HepG2 (cell line): ENCODE data around the gene MYOT. TPM values are rescaled to one million over a fixed set of nuclear protein-coding genes. Genes with fewer than 3 reads are reported as not detected.

Experiments
- ATAC-seq: fragments of 200-7000 bp; cut with Tn5 transposase; 3 replicates; pipeline ENCODE4 v1.9.1; 2020; ENCODE audit warnings: mild to moderate bottlenecking, moderate library complexity
- BruUV-seq: library from RNA; stranded (reverse); fragments of 400-500 nt; replicated peaks from 2 replicates; lab custom pipeline; 2021; lab: Mats Ljungman, UMichigan
- CTCF ChIA-PET: fragments of 300-600 bp; formaldehyde crosslinking; extraction: SDS; loops from one replicate; lab custom pipeline; 2021; ENCODE audit warnings: low total read pairs, inconsistent platforms, low intra/inter-chr PET ratio; lab: Yijun Ruan, JAX
- POLR2A ChIA-PET: fragments of 350-600 bp; sonication (Branson Sonifier 250); formaldehyde crosslinking; loops from one replicate; lab custom pipeline; 2020; ENCODE audit warnings: antibody characterized with exemption, inconsistent platforms; lab: Yijun Ruan, JAX
- DNase-seq: peaks from one replicate; pipeline ENCODE4 v3.0.0-alpha.2; 2015; ENCODE audit warnings: low spot score
- FAIRE-seq: peaks from 3 replicates; lab custom pipeline; 2011; peaks lifted over from hg19 to GRCh38; lab: Jason Lieb, UNC
- H2AFZ ChIP-seq: one replicate; pipeline ENCODE4 v1.6.1; 2011; ENCODE audit warnings: low read length, inconsistent platforms
- H3K27ac ChIP-seq: fragments of 300-600 bp; 3 replicates; pipeline ENCODE4 v1.8.0; 2011; ENCODE audit warnings: mixed run types, mild to moderate bottlenecking, mixed read lengths, low read length, inconsistent platforms; ENCODE audit not compliant: insufficient read depth; ENCODE audit errors: extremely low read length
- H3K27me3 ChIP-seq, 2 experiments: fragments of 200-600 bp in 1 of 2; 2 replicates in 1 of 2; 3 replicates in 1 of 2; pipeline versions ENCODE4 v1.6.0 to v1.8.0; 2011; ENCODE audit warnings: low read length in 2 of 2, mild to moderate bottlenecking in 2 of 2, moderate library complexity in 2 of 2, inconsistent platforms in 1 of 2; ENCODE audit not compliant: insufficient read depth in 2 of 2, control insufficient read depth in 1 of 2
- H3K36me3 ChIP-seq, 2 experiments: fragments of 200-600 bp in 1 of 2; replicated peaks in 1 of 2; 2 replicates in 1 of 2; 3 replicates in 1 of 2; pipeline versions ENCODE4 v1.5.1 to v1.8.0; 2011; ENCODE audit warnings: low read length in 2 of 2, inconsistent platforms in 1 of 2; ENCODE audit not compliant: insufficient read depth in 2 of 2, control insufficient read depth in 1 of 2
- H3K4me1 ChIP-seq: 2 replicates; pipeline ENCODE4 v1.5.1; 2012; ENCODE audit warnings: low read length, inconsistent platforms; ENCODE audit not compliant: insufficient read depth
- H3K4me2 ChIP-seq: 2 replicates; pipeline ENCODE4 v1.6.0; 2011; ENCODE audit warnings: low read depth, low read length, inconsistent platforms
- H3K4me3 ChIP-seq, 3 experiments: fragments of 200-600 bp in 1 of 3; sonication (generic), shearing (Covaris generic) in 1 of 3; replicated peaks in 1 of 3; 2 replicates each; pipeline ENCODE4 v1.5.1; 2011 to 2016; ENCODE audit warnings: low read length in 3 of 3, inconsistent platforms in 2 of 3, low read depth in 2 of 3, mild to moderate bottlenecking in 2 of 3, control low read depth in 1 of 3, mixed read lengths in 1 of 3; ENCODE audit not compliant: insufficient read depth in 1 of 3
- H3K79me2 ChIP-seq: one replicate; pipeline ENCODE4 v1.6.1; 2011; ENCODE audit warnings: low read length, inconsistent platforms; ENCODE audit not compliant: insufficient read depth
- H3K9ac ChIP-seq: 2 replicates; pipeline ENCODE4 v1.6.0; 2011; ENCODE audit warnings: mild to moderate bottlenecking, low read depth, low read length, inconsistent platforms; ENCODE audit not compliant: insufficient read depth
- H3K9me3 ChIP-seq: 2 replicates; pipeline ENCODE4 v1.5.1; 2012; ENCODE audit warnings: mild to moderate bottlenecking, low read length
- H4K20me1 ChIP-seq: 2 replicates; pipeline ENCODE4 v1.6.0; 2011; ENCODE audit warnings: inconsistent platforms, mild to moderate bottlenecking, low read length, moderate library complexity; ENCODE audit not compliant: insufficient read depth
- HOXA5 ChIP-seq: sonication (generic); formaldehyde crosslinking; IDR thresholded peaks from 2 replicates; pipeline ENCODE4 v1.4.0; 2020; ENCODE audit warnings: missing genetic modification reagents
- MTA1 ChIP-seq: sonication (generic); formaldehyde crosslinking; IDR thresholded peaks from 2 replicates; pipeline ENCODE4 v1.4.0; 2020; ENCODE audit warnings: missing genetic modification reagents, mild to moderate bottlenecking, borderline replicate concordance
- PAX8 ChIP-seq: sonication (generic); formaldehyde crosslinking; IDR thresholded peaks from 2 replicates; pipeline ENCODE4 v1.8.0; 2022; ENCODE audit warnings: mild to moderate bottlenecking, missing genetic modification reagents, borderline replicate concordance
- RFX1 ChIP-seq: fragments of 450-650 bp; IDR thresholded peaks from 2 replicates; pipeline ENCODE4 v1.6.1; 2017
- ZNF143 ChIP-seq: sonication (generic); formaldehyde crosslinking; IDR thresholded peaks from 2 replicates; pipeline ENCODE4 v1.4.0; 2020; ENCODE audit warnings: missing genetic modification reagents
- ZNF234 ChIP-seq: sonication (generic); formaldehyde crosslinking; conservative IDR thresholded peaks from 2 replicates; pipeline ENCODE4 v1.5.1; 2020; ENCODE audit warnings: mild to moderate bottlenecking, missing genetic modification reagents
- ZNF296 ChIP-seq: sonication (generic); formaldehyde crosslinking; conservative IDR thresholded peaks from 2 replicates; pipeline ENCODE4 v1.5.0; 2020; ENCODE audit warnings: mild to moderate bottlenecking, missing genetic modification reagents
- ZNF552 ChIP-seq: sonication (generic); formaldehyde crosslinking; IDR thresholded peaks from 2 replicates; pipeline ENCODE4 v1.9.0; 2022; ENCODE audit warnings: missing genetic modification reagents, mild to moderate bottlenecking, borderline replicate concordance
- ZNF598 ChIP-seq: sonication (generic); formaldehyde crosslinking; IDR thresholded peaks from 2 replicates; pipeline ENCODE4 v1.5.1; 2020; ENCODE audit warnings: mild to moderate bottlenecking, missing genetic modification reagents, borderline replicate concordance
- ZSCAN31 ChIP-seq: sonication (generic); formaldehyde crosslinking; IDR thresholded peaks from 2 replicates; pipeline ENCODE4 v1.5.0; 2020; ENCODE audit warnings: low read depth, mild to moderate bottlenecking, missing genetic modification reagents
- in situ Hi-C: cut with HindIII; loops from 2 replicates; pipeline ENCODE4 v1.10.0; 2017; ENCODE audit warnings: low pct_unique_long_range_greater_than_20kb; ENCODE audit not compliant: extremely low pct_ligation_motif_present
- intact Hi-C: fragments of 100-400 bp; cut with micrococcal nuclease; formaldehyde crosslinking; loops from one replicate; pipeline ENCODE4 v1.10.0; 2022; ENCODE audit not compliant: unreplicated experiment
- polyA plus RNA-seq, 8 experiments: library from polyadenylated mRNA; depleted of rRNA in 3 of 8; stranded (reverse) in 7 of 8; unstranded in 1 of 8; fragments of >200 nt; fragmentation: Illumina TruSeq in 4 of 8; extraction: Trizol in 4 of 8; gene quantifications; 2 replicates each; pipeline versions ENCODE4 v1.2.1 to v1.2.3, GENCODE V29; 2011 to 2016; ENCODE audit warnings: low read depth in 4 of 8, missing spikeins in 1 of 8, mixed read lengths in 1 of 8; ENCODE audit not compliant: insufficient read depth in 1 of 8
- total RNA-seq, 5 experiments: library from RNA; depleted of rRNA; stranded (reverse); fragments of >200 nt; fragmentation: Illumina TruSeq; extraction: Trizol; gene quantifications; 2 replicates each; pipeline ENCODE4 v1.2.3, GENCODE V29; 2016; ENCODE audit warnings: low read depth in 1 of 5
- TF ChIP-seq, protein P1 (sequence below): sonication (generic); formaldehyde crosslinking; IDR thresholded peaks from 2 replicates; pipeline ENCODE4 v1.8.0; 2022; ENCODE audit warnings: mild to moderate bottlenecking, missing genetic modification reagents; ENCODE audit not compliant: insufficient replicate concordance
- TF ChIP-seq, protein P2 (sequence below): sonication (generic); formaldehyde crosslinking; IDR thresholded peaks from 2 replicates; pipeline ENCODE4 v1.8.0; 2022; ENCODE audit warnings: missing genetic modification reagents, low read depth, mild to moderate bottlenecking, borderline replicate concordance
- TF ChIP-seq, protein P3 (sequence below): IDR thresholded peaks from 2 replicates; pipeline ENCODE4 v1.6.1; 2016; ENCODE audit warnings: mild to moderate bottlenecking

MYOT gene
- total and polyA plus RNA-seq, 2 of the 13 experiments (the other 11 are each of a cell fraction or from before 2014, with no cell fraction given) = not detected

DNA sequence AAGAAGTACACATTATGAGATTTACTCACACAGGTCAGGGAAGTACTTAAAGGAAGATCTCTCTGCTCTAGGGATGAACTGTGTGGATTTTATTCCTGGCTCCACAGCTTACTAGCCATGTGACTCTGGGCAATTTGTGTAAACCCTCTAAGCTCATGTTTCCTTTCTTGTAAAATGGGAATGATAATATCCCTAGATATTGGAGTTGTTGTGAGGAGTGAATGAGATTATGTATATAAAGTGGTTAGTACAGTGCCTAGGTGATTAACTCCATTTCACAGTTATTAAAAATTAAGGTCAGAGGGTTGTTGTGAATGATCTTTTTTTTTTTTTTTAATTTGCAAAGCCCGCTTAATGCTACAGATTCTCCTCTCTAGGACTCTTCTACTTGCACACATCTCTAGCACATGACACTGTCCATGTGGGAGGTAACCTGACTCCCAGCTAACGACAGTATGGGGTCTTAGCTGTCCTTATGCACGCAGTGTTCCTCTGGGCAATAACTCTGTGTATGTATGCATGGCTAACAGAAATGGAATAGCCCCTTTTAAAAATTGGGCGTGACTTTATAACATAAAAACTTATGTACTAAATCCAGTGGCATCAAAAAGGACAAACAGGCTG is 23.9 kb upstream of the MYOT start (continued):
- TF ChIP-seq, protein P1, sequence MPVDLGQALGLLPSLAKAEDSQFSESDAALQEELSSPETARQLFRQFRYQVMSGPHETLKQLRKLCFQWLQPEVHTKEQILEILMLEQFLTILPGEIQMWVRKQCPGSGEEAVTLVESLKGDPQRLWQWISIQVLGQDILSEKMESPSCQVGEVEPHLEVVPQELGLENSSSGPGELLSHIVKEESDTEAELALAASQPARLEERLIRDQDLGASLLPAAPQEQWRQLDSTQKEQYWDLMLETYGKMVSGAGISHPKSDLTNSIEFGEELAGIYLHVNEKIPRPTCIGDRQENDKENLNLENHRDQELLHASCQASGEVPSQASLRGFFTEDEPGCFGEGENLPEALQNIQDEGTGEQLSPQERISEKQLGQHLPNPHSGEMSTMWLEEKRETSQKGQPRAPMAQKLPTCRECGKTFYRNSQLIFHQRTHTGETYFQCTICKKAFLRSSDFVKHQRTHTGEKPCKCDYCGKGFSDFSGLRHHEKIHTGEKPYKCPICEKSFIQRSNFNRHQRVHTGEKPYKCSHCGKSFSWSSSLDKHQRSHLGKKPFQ (CRISPR knock-in tag) = no peak
- TF ChIP-seq, protein P2, sequence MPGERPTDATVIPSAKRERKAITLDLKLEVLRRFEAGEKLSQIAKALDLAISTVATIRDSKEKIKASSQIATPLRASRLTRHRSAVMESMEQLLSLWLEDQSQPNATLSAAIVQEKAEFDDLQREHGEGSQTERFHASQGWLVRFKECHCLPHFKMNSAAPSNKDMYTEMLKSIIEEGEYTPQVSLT (CRISPR knock-in tag) = no peak
- TF ChIP-seq ZNF234 (CRISPR knock-in tag) (no peak), ZSCAN31 (CRISPR knock-in tag) (no peak)
- TF ChIP-seq, all 625 proteins: peak for 0

- DNase-seq (no peak), FAIRE-seq (no peak), ATAC-seq (no peak)
- POLR2A ChIA-PET = no interaction called here
- Histone ChIP-seq H3K4me1 (no peaks in the 10 kb centered on the region), H3K9me3 (no peaks in the 10 kb centered on the region), H3K4me2 (no peak overlapping the region), H3K4me3 (no peak overlapping the region), H3K27ac (no peak overlapping the region), H3K27me3 (no peaks in the 10 kb centered on the region; a peak in 1 of 5 replicates), H3K9ac (no peak overlapping the region), H2AFZ (no peak overlapping the region), H3K79me2 (no peaks in the 10 kb centered on the region), H3K36me3 (no peaks in the 10 kb centered on the region), H4K20me1 (no peaks in the 10 kb centered on the region)
- TF ChIP-seq ZNF143 (CRISPR knock-in tag) = no peak
- no peak for TF ChIP-seq ZNF296 (CRISPR knock-in tag)
- no peak for TF ChIP-seq RFX1
- no peak for TF ChIP-seq HOXA5 (CRISPR knock-in tag)
- no peak for TF ChIP-seq ZNF552 (CRISPR knock-in tag)
- TF ChIP-seq PAX8 (CRISPR knock-in tag) = no peak
- TF ChIP-seq, protein P3, sequence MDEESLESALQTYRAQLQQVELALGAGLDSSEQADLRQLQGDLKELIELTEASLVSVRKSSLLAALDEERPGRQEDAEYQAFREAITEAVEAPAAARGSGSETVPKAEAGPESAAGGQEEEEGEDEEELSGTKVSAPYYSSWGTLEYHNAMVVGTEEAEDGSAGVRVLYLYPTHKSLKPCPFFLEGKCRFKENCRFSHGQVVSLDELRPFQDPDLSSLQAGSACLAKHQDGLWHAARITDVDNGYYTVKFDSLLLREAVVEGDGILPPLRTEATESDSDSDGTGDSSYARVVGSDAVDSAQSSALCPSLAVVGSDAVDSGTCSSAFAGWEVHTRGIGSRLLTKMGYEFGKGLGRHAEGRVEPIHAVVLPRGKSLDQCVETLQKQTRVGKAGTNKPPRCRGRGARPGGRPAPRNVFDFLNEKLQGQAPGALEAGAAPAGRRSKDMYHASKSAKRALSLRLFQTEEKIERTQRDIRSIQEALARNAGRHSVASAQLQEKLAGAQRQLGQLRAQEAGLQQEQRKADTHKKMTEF (CRISPR knock-in tag) = no peak
- no peak for TF ChIP-seq ZNF598 (CRISPR knock-in tag)
- no peak for TF ChIP-seq MTA1 (CRISPR knock-in tag)
- no TSS peak for BruUV-seq
- CTCF ChIA-PET = no interaction called here
- intact Hi-C loops (no loop called here), in situ Hi-C loops (no loop called here)
These were observed 22.2 kb upstream of the MYOT start for GRCh38 chr5:137845472-137845871.
